BLaER1 treated with 17β-estradiol and CSF1 and Interleukin-3, amounts not matched to agents 10 nM and 100 nM (cell line): Measurements from ENCODE around the gene FAM209A.
"Not testable (repeated sequence)": the region's sequence is repeated elsewhere in the genome, so short reads cannot be mapped to it uniquely, and the experiment has no call there.

ENCODE experiments used
- H3K27ac ChIP-seq, 11 experiments: shearing (Covaris generic); formaldehyde crosslinking; 2 replicates each; pipeline ENCODE4 v1.8.1; 2022
- H3K27me3 ChIP-seq, 11 experiments: shearing (Covaris generic); formaldehyde crosslinking; 2 replicates each; pipeline ENCODE4 v1.8.1; 2022
- H3K36me3 ChIP-seq, 11 experiments: shearing (Covaris generic); formaldehyde crosslinking; 2 replicates each; pipeline ENCODE4 v1.8.1; 2022
- H3K4me1 ChIP-seq, 10 experiments: shearing (Covaris generic); formaldehyde crosslinking; 2 replicates each; pipeline ENCODE4 v1.8.1; 2022
- H3K4me2 ChIP-seq, 11 experiments: shearing (Covaris generic); formaldehyde crosslinking; 2 replicates each; pipeline ENCODE4 v1.8.1; 2022
- H3K4me3 ChIP-seq, 10 experiments: shearing (Covaris generic); formaldehyde crosslinking; 2 replicates each; pipeline ENCODE4 v1.8.1; 2022
- H3K9ac ChIP-seq, 11 experiments: shearing (Covaris generic); formaldehyde crosslinking; 2 replicates each; pipeline ENCODE4 v1.8.1; 2022
- H3K9me3 ChIP-seq, 11 experiments: shearing (Covaris generic); formaldehyde crosslinking; replicated peaks in 1 of 11; 2 replicates each; pipeline ENCODE4 v1.8.1; 2022
- H4K20me1 ChIP-seq, 11 experiments: shearing (Covaris generic); formaldehyde crosslinking; 2 replicates each; pipeline ENCODE4 v1.8.1; 2022
- Cebpa-rat ChIP-seq, 11 experiments: shearing (Covaris generic); IDR thresholded peaks; 2 replicates each; pipeline ENCODE4 v1.8.1; 2022

Gene FAM209A

GRCh38 chr20:56522311-56522710 lies 2.2 kb upstream of the FAM209A start:
- H3K27ac ChIP-seq = no peak overlapping the region
- H3K9me3 ChIP-seq = peaks cover 43 to 54% (median 50%) of the 10 kb centered on the region in 11 experiments
- H3K36me3 ChIP-seq = peaks cover 43 to 53% (median 46%) of the 10 kb centered on the region in 11 experiments
- no peaks in the 10 kb centered on the region for H3K4me1 ChIP-seq
- H3K4me2 ChIP-seq = no peak overlapping the region
- H3K27me3 ChIP-seq = no peaks in the 10 kb centered on the region
- no peaks in the 10 kb centered on the region for H4K20me1 ChIP-seq
- no peak overlapping the region for H3K4me3 ChIP-seq
- no peak for TF ChIP-seq Cebpa-rat (IDR thresholded peaks at IDR 0.05)
- no peak overlapping the region for H3K9ac ChIP-seq

- H3K4me2 ChIP-seq = no peak overlapping the region
- H3K36me3 ChIP-seq = peaks cover 0 to under 1% (median 0%) of the 10 kb centered on the region in 11 experiments; a peak in 1 of 22 replicates
- H3K4me3 ChIP-seq = no peak overlapping the region
- H3K27ac ChIP-seq = no peak overlapping the region
- H4K20me1 ChIP-seq = no peaks in the 10 kb centered on the region
- no peaks in the 10 kb centered on the region for H3K4me1 ChIP-seq
- peaks cover 0 to 6% (median 0%) of the 10 kb centered on the region in 11 experiments; a peak in 4 of 22 replicates for H3K9me3 ChIP-seq
- TF ChIP-seq Cebpa-rat (IDR thresholded peaks at IDR 0.05) = no peak
- H3K9ac ChIP-seq = no peak overlapping the region
- H3K27me3 ChIP-seq = no peaks in the 10 kb centered on the region
Observed at GRCh38 chr20:56527521-56527920, 3.0 kb downstream of the FAM209A start.

- H3K4me3 ChIP-seq, H3K9me3 ChIP-seq, H3K27ac ChIP-seq, H3K4me2 ChIP-seq, H3K36me3 ChIP-seq, H3K4me1 ChIP-seq, H3K9ac ChIP-seq, H4K20me1 ChIP-seq, H3K27me3 ChIP-seq: not testable (repeated sequence)
Observed at GRCh38 chr20:56532946-56533345, 8.4 kb downstream of the FAM209A start, which contains the start of gene FAM209B. Gene FAM209B (plus strand): TSS chr20:56533246. CDS start chr20:56533342, 96 bp downstream.

DNA sequence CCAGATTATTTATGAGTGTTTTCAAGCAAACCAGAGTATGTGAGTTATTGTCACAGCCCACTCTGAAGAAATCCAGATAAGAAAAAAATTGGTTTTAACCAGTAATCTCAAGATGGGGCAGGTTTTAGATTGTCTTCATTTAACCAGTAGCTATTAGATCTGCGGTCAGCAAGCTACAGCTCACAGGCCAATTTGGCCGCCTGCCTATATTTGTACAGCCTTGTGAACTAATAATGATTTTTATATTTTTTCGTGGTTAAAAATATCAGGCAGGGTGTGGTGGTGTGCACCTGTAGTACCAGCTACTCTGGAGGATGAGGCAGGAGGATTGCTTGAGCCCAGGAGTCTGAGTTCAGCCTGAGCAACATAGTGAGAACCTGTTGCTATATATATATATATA lies 13.5 kb downstream of the FAM209A start:
- Histone ChIP-seq H3K4me2 (no peak overlapping the region), H3K36me3 (no peaks in the 10 kb centered on the region), H4K20me1 (no peaks in the 10 kb centered on the region), H3K27ac (no peak overlapping the region), H3K27me3 (no peaks in the 10 kb centered on the region), H3K4me1 (no peaks in the 10 kb centered on the region), H3K9me3 (no peaks in the 10 kb centered on the region), H3K9ac (no peak overlapping the region), H3K4me3 (no peak overlapping the region)
- no peak for TF ChIP-seq Cebpa-rat (IDR thresholded peaks at IDR 0.05)

GRCh38 chr20:56540415-56540814 lies 15.9 kb downstream of the FAM209A start:
- H4K20me1 ChIP-seq = no peaks in the 10 kb centered on the region
- H3K36me3 ChIP-seq = no peaks in the 10 kb centered on the region
- no peaks in the 10 kb centered on the region for H3K9me3 ChIP-seq
- no peak overlapping the region for H3K9ac ChIP-seq
- no peaks in the 10 kb centered on the region for H3K27me3 ChIP-seq
- no peak for TF ChIP-seq Cebpa-rat (IDR thresholded peaks at IDR 0.05)
- no peak overlapping the region for H3K4me2 ChIP-seq
- no peak overlapping the region for H3K4me3 ChIP-seq
- H3K4me1 ChIP-seq = no peaks in the 10 kb centered on the region
- no peak overlapping the region for H3K27ac ChIP-seq

DNA sequence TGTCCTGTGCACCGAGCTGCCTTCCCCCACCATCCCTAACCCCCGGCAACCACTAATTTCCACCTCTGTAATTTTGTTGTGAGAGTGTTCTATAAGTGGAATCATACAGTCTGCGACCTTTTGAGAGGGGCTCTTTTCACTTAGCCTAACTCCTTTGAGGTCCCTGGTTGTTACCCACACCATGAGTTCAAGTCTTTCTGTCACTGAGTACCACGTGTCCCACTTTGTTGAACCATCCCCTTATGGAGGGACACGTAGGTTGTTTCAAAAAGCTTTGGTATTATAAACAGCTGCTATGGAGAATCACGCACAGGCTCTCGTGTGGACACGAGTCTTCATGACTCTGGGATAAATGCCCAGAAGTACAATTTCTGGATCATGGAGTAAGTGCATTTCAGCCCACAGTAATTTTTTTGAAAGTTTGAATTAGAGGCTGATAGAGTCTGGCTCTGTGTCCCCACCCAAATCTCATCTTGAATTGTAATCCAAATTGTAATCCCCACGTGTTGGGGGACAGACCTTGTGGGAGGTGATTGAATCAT lies 18.0 kb downstream of the FAM209A start:
- no peak overlapping the region for H3K4me3 ChIP-seq
- no peak for TF ChIP-seq Cebpa-rat (IDR thresholded peaks at IDR 0.05)
- no peak overlapping the region for H3K4me2 ChIP-seq
- no peaks in the 10 kb centered on the region for H3K9me3 ChIP-seq
- H3K27ac ChIP-seq = no peak overlapping the region
- H3K27me3 ChIP-seq = no peaks in the 10 kb centered on the region
- no peak overlapping the region for H3K9ac ChIP-seq
- no peaks in the 10 kb centered on the region for H3K36me3 ChIP-seq
- no peaks in the 10 kb centered on the region for H4K20me1 ChIP-seq
- no peaks in the 10 kb centered on the region for H3K4me1 ChIP-seq

- TF ChIP-seq Cebpa-rat (IDR thresholded peaks at IDR 0.05) = no peak
Observed at GRCh38 chr20:56551571-56551970, 27.0 kb downstream of the FAM209A start.

GRCh38 chr20:56552911-56553629 lies 28.5 kb downstream of the FAM209A start:
- H3K4me2 ChIP-seq = peak overlapping the region; percentile 37 to 79 (median 68); a peak in 21 of 22 replicates
- peaks cover 31 to 46% (median 38%) of the 10 kb centered on the region in 10 experiments for H3K4me1 ChIP-seq
- TF ChIP-seq Cebpa-rat (IDR thresholded peaks at IDR 0.05) = no peak
- no peaks in the 10 kb centered on the region for H3K36me3 ChIP-seq
- H4K20me1 ChIP-seq = no peaks in the 10 kb centered on the region
- peaks cover 0 to 9% (median 0%) of the 10 kb centered on the region in 11 experiments; a peak in 6 of 22 replicates for H3K9me3 ChIP-seq
- peak overlapping the region in 8 of 11 experiments; percentile 8 to 45 (median 32); a peak in 7 of 22 replicates for H3K9ac ChIP-seq
- H3K27me3 ChIP-seq = no peaks in the 10 kb centered on the region
- H3K4me3 ChIP-seq = no peak overlapping the region
- H3K27ac ChIP-seq = peak overlapping the region in 9 of 11 experiments; percentile 62 to 91 (median 82); a peak in 19 of 22 replicates

More at GRCh38 chr20:56551571-56551970, 27.0 kb downstream of the FAM209A start:
- Histone ChIP-seq H4K20me1 (no peaks in the 10 kb centered on the region), H3K36me3 (no peaks in the 10 kb centered on the region), H3K27me3 (no peaks in the 10 kb centered on the region), H3K4me1 (peaks cover 31 to 46% (median 38%) of the 10 kb centered on the region in 10 experiments), H3K9me3 (peaks cover 0 to 10% (median 0%) of the 10 kb centered on the region in 11 experiments; a peak in 6 of 22 replicates), H3K4me2 (peak overlapping the region in 2 of 11 experiments; percentile 0 to 23; a peak in 3 of 22 replicates), H3K4me3 (no peak overlapping the region), H3K27ac (peak overlapping the region in 4 of 11 experiments; percentile 11 to 55 (median 29); a peak in 3 of 22 replicates), H3K9ac (peak overlapping the region in 2 of 11 experiments; percentile 18 to 31; a peak in 2 of 22 replicates)

- H3K27ac ChIP-seq = peak overlapping the region in 9 of 11 experiments; percentile 72 to 91 (median 83); a peak in 18 of 22 replicates
- no peaks in the 10 kb centered on the region for H3K36me3 ChIP-seq
- H4K20me1 ChIP-seq = no peaks in the 10 kb centered on the region
- no peaks in the 10 kb centered on the region for H3K9me3 ChIP-seq
- no peaks in the 10 kb centered on the region for H3K27me3 ChIP-seq
- H3K4me2 ChIP-seq = peak overlapping the region; percentile 52 to 86 (median 68); a peak in 21 of 22 replicates
- peak in 9 of 11 experiments; percentile 47 to 91 (median 69); a peak in 14 of 22 replicates for TF ChIP-seq Cebpa-rat (IDR thresholded peaks at IDR 0.05)
- peak overlapping the region in 1 of 10 experiments; percentile 8; a peak in 1 of 20 replicates for H3K4me3 ChIP-seq
- peaks cover 31 to 46% (median 38%) of the 10 kb centered on the region in 10 experiments for H3K4me1 ChIP-seq
- H3K9ac ChIP-seq = peak overlapping the region in 8 of 11 experiments; percentile 24 to 73 (median 57); a peak in 14 of 22 replicates
Observed at GRCh38 chr20:56554869-56555268, 30.3 kb downstream of the FAM209A start.
